SK-N-SH (cell line): ENCODE data around the gene CDK5RAP2.

Experiments
- CHD2 ChIP-seq: fragments of 150-350 bp; IDR thresholded peaks from 2 replicates; pipeline ENCODE4 v1.6.1; 2018; ENCODE audit warnings: low read length; ENCODE audit not compliant: partially characterized antibody
- CTCF ChIP-seq: fragments of 200-600 bp; sonication (generic); IDR thresholded peaks from 2 replicates; pipeline ENCODE4 v1.6.1; 2017; ENCODE audit warnings: antibody characterized with exemption, mild to moderate bottlenecking, moderate library complexity
- EZH2phosphoT487 ChIP-seq: fragments of 200-600 bp; sonication (generic); IDR thresholded peaks from 2 replicates; pipeline ENCODE4 v1.6.1; 2017; ENCODE audit warnings: low read depth, mixed run types, mild to moderate bottlenecking, antibody characterized with exemption, moderate library complexity, borderline replicate concordance
- FOSL2 ChIP-seq: IDR thresholded peaks from 2 replicates; pipeline ENCODE4 v1.4.0; 2012; ENCODE audit warnings: low read depth, mild to moderate bottlenecking, moderate library complexity, borderline replicate concordance
- MAX ChIP-seq: IDR thresholded peaks from 2 replicates; pipeline ENCODE4 v1.4.0; 2012; ENCODE audit warnings: low read depth
- NRF1 ChIP-seq: IDR thresholded peaks from 2 replicates; pipeline ENCODE4 v1.6.1; 2012; ENCODE audit warnings: low read depth, mild to moderate bottlenecking, low read length
- REST ChIP-seq: IDR thresholded peaks from 2 replicates; pipeline ENCODE4 v1.6.1; 2012; ENCODE audit warnings: mild to moderate bottlenecking, low read depth, low read length, moderate library complexity
- RFX5 ChIP-seq: IDR thresholded peaks from 2 replicates; pipeline ENCODE4 v1.6.1; 2012; ENCODE audit warnings: mild to moderate bottlenecking, improper control_type of control experiment, low read length
- SMC3 ChIP-seq: IDR thresholded peaks from 2 replicates; pipeline ENCODE4 v1.6.1; 2012; ENCODE audit warnings: low read depth, low read length, improper control_type of control experiment
- USF2 ChIP-seq: fragments of 150-350 bp; IDR thresholded peaks from 2 replicates; pipeline ENCODE4 v1.6.1; 2017; ENCODE audit warnings: antibody characterized with exemption, low read length, low read depth, borderline replicate concordance
- YY1 ChIP-seq: IDR thresholded peaks from 2 replicates; pipeline ENCODE4 v1.4.0; 2012; ENCODE audit warnings: low read depth, mild to moderate bottlenecking

GRCh38 chr9:120397453-120397852, 182.5 kb downstream of the CDK5RAP2 start:
- TF ChIP-seq CTCF (no peak), RFX5 (no peak), MAX (no peak), USF2 (no peak), NRF1 (no peak), SMC3 (no peak), EZH2phosphoT487 (no peak), YY1 (no peak), CHD2 (no peak), REST (no peak), FOSL2 (no peak)
